CD14-positive monocyte (primary cell): ENCODE data around the gene MACROD2. TPM values are rescaled to one million over a fixed set of nuclear protein-coding genes. Genes with fewer than 3 reads are reported as not detected.

Experiments
- DNase-seq, 3 donors: peaks; one replicate each; pipeline ENCODE4 v3.0.0-alpha.2; 2011 to 2022
- H2AFZ ChIP-seq: 2 replicates; pipeline ENCODE4 v1.6.0; 2012; ENCODE audit warnings: mild to moderate bottlenecking, low read depth, low read length, inconsistent platforms; ENCODE audit not compliant: insufficient read depth, poor library complexity, severe bottlenecking
- H3K27ac ChIP-seq, 2 donors: 1 replicate in 1 of 2; 2 replicates in 1 of 2; pipeline ENCODE4 v1.5.1; 2012 to 2013; ENCODE audit warnings: low read length in 2 of 2, control low read depth in 1 of 2, inconsistent platforms in 1 of 2, low read depth in 1 of 2, mild to moderate bottlenecking in 1 of 2
- H3K27me3 ChIP-seq, 2 donors: one replicate each; pipeline versions ENCODE4 v1.6.0 to v1.6.1; 2011 to 2013; ENCODE audit warnings: low read length in 2 of 2; ENCODE audit not compliant: control insufficient read depth in 2 of 2, insufficient read depth in 2 of 2
- H3K36me3 ChIP-seq, 2 donors: replicated peaks in 1 of 2; 1 replicate in 1 of 2; 2 replicates in 1 of 2; pipeline versions ENCODE4 v1.5.1 to v1.6.1; 2012 to 2013; ENCODE audit warnings: low read length in 2 of 2, control low read depth in 1 of 2, inconsistent platforms in 1 of 2, mild to moderate bottlenecking in 1 of 2; ENCODE audit not compliant: insufficient read depth in 2 of 2, control insufficient read depth in 1 of 2
- H3K4me1 ChIP-seq, 2 donors: 1 replicate in 1 of 2; 2 replicates in 1 of 2; pipeline versions ENCODE4 v1.5.1 to v1.6.1; 2012 to 2013; ENCODE audit warnings: low read length in 2 of 2, control low read depth in 1 of 2, inconsistent platforms in 1 of 2, mild to moderate bottlenecking in 1 of 2, moderate library complexity in 1 of 2; ENCODE audit not compliant: insufficient read depth in 2 of 2, control insufficient read depth in 1 of 2
- H3K4me2 ChIP-seq: replicated peaks from 2 replicates; pipeline ENCODE3; 2012; ENCODE audit warnings: low read length, moderate library complexity, mild to moderate bottlenecking; ENCODE audit not compliant: poor library complexity, severe bottlenecking; ENCODE audit errors: extremely low read depth
- H3K4me3 ChIP-seq, 3 experiments: fragments of 200-600 bp in 1 of 3; sonication (generic) in 1 of 3; replicated peaks in 1 of 3; 1 replicate in 2 of 3; 2 replicates in 1 of 3; pipeline ENCODE4 v1.5.1; 2011 to 2013; ENCODE audit warnings: low read length in 3 of 3, mild to moderate bottlenecking in 3 of 3, control low read depth in 2 of 3, low read depth in 2 of 3, inconsistent platforms in 1 of 3, moderate library complexity in 1 of 3
- H3K79me2 ChIP-seq: 2 replicates; pipeline ENCODE4 v1.6.0; 2012; ENCODE audit warnings: mild to moderate bottlenecking, control low read depth, inconsistent platforms, low read length, moderate library complexity; ENCODE audit not compliant: insufficient read depth
- H3K9ac ChIP-seq: 2 replicates; pipeline ENCODE4 v1.6.0; 2017; ENCODE audit warnings: low read length, mild to moderate bottlenecking; ENCODE audit not compliant: insufficient read depth, poor library complexity, severe bottlenecking
- H3K9me3 ChIP-seq, 2 donors: replicated peaks in 1 of 2; 1 replicate in 1 of 2; 2 replicates in 1 of 2; pipeline versions ENCODE4 v1.5.1 to v1.6.1; 2012 to 2013; ENCODE audit warnings: low read length in 2 of 2, control low read depth in 1 of 2; ENCODE audit not compliant: control insufficient read depth in 1 of 2, insufficient read depth in 1 of 2
- H4K20me1 ChIP-seq: 2 replicates; pipeline ENCODE4 v1.6.0; 2012; ENCODE audit warnings: mild to moderate bottlenecking, low read length, control low read depth, moderate library complexity; ENCODE audit not compliant: insufficient read depth
- H3K27ac Mint-ChIP-seq, 7 donors: one replicate each; pipeline ENCODE4 v1.8.0; 2020; ENCODE audit warnings: mild to moderate bottlenecking in 7 of 7, mixed read lengths in 7 of 7, moderate library complexity in 6 of 7, inconsistent platforms in 2 of 7
- H3K27me3 Mint-ChIP-seq, 3 donors: one replicate each; pipeline ENCODE4 v1.8.0; 2021 to 2022; ENCODE audit warnings: low read depth in 3 of 3, mild to moderate bottlenecking in 3 of 3, mixed read lengths in 3 of 3, moderate library complexity in 3 of 3, inconsistent platforms in 1 of 3
- H3K36me3 Mint-ChIP-seq, 2 donors: one replicate each; pipeline ENCODE4 v1.8.0; 2020; ENCODE audit warnings: mixed read lengths in 2 of 2, inconsistent platforms in 1 of 2, mild to moderate bottlenecking in 1 of 2
- H3K4me1 Mint-ChIP-seq: one replicate; pipeline ENCODE4 v1.8.0; 2020; ENCODE audit warnings: mild to moderate bottlenecking, mixed read lengths
- H3K4me3 Mint-ChIP-seq, 2 donors: one replicate each; pipeline ENCODE4 v1.8.0; 2020; ENCODE audit warnings: mild to moderate bottlenecking in 2 of 2, mixed read lengths in 2 of 2, moderate library complexity in 1 of 2
- H3K9me3 Mint-ChIP-seq, 7 donors: one replicate each; pipeline ENCODE4 v1.8.0; 2020 to 2022; ENCODE audit warnings: mixed read lengths in 7 of 7, mild to moderate bottlenecking in 6 of 7, moderate library complexity in 6 of 7, inconsistent platforms in 2 of 7
- CTCF ChIP-seq: fragments of 200-600 bp; IDR thresholded peaks from one replicate; pipeline ENCODE4 v1.8.0; 2022; ENCODE audit warnings: antibody characterized with exemption, mild to moderate bottlenecking
- WGBS: methylation state at CpG from one replicate; pipeline ENCODE4 v1.1.5; 2013; ENCODE audit warnings: missing lambda C conversion rate; ENCODE audit not compliant: insufficient coverage; 5-methylcytosine and 5-hydroxymethylcytosine counted together
- intact Hi-C, 2 donors: fragments of 100-400 bp; cut with micrococcal nuclease; formaldehyde crosslinking; loops; one replicate each; pipeline versions ENCODE4 v1.15.0 to v1.15.1; 2023
- polyA plus RNA-seq, 3 donors: library from polyadenylated mRNA; depleted of rRNA in 1 of 3; unstranded in 2 of 3; stranded (reverse) in 1 of 3; fragments of 300-500 nt in 2 of 3; fragments of >200 nt in 1 of 3; fragmentation: Illumina TruSeq in 2 of 3; gene quantifications; 1 replicate in 2 of 3; 2 replicates in 1 of 3; pipeline ENCODE4 v1.2.3, GENCODE V29; 2012 to 2021

Gene MACROD2
- polyA plus RNA-seq, 3 donors: 0.23 TPM; not detected in 2

- Mint-ChIP-seq H3K4me1 (no peaks in the 10 kb centered on the region), H3K9me3 (peaks cover 0 to 15% (median 5%) of the 10 kb centered on the region in 7 donors), H3K27ac (no peak overlapping the region), H3K27me3 (peaks cover 0 to 1% (median 0%) of the 10 kb centered on the region in 3 donors), H3K36me3 (no peaks in the 10 kb centered on the region), H3K4me3 (no peak overlapping the region)
- TF ChIP-seq CTCF: no peak
- no peak overlapping the region for H3K4me2 ChIP-seq
- no peak for DNase-seq
- H3K79me2 ChIP-seq: no peaks in the 10 kb centered on the region
- no peak overlapping the region for H3K27ac ChIP-seq
- no peaks in the 10 kb centered on the region for H4K20me1 ChIP-seq
- no peak overlapping the region for H2AFZ ChIP-seq
- H3K9me3 ChIP-seq: peaks cover 0 to 6% of the 10 kb centered on the region in 2 donors
- no peaks in the 10 kb centered on the region for H3K27me3 ChIP-seq
- H3K9ac ChIP-seq: no peak overlapping the region
- no peaks in the 10 kb centered on the region for H3K36me3 ChIP-seq
- intact Hi-C loops: no loop called here
- no peaks in the 10 kb centered on the region for H3K4me1 ChIP-seq
- 87% methylated on average over 1 of the region's 5 CpGs for WGBS
- no peak overlapping the region for H3K4me3 ChIP-seq
These were observed 721.1 kb downstream of the MACROD2 start for GRCh38 chr20:14716351-14716801.

GRCh38 chr20:14717134-14717999 lies 722.1 kb downstream of the MACROD2 start:
- no peaks in the 10 kb centered on the region for H3K4me1 ChIP-seq
- peaks cover 0 to 15% (median 6%) of the 10 kb centered on the region in 7 donors for H3K9me3 Mint-ChIP-seq
- WGBS: 88% methylated on average over 1 of the region's 6 CpGs
- H2AFZ ChIP-seq: no peak overlapping the region
- no peak overlapping the region for H3K27ac ChIP-seq
- H3K4me3 Mint-ChIP-seq: no peak overlapping the region
- no peaks in the 10 kb centered on the region for H3K79me2 ChIP-seq
- no peaks in the 10 kb centered on the region for H3K27me3 ChIP-seq
- intact Hi-C loops: no loop called here
- H3K9me3 ChIP-seq: peaks cover 0 to 6% of the 10 kb centered on the region in 2 donors
- TF ChIP-seq CTCF: no peak
- no peak for DNase-seq
- H3K36me3 Mint-ChIP-seq: no peaks in the 10 kb centered on the region
- H3K36me3 ChIP-seq: no peaks in the 10 kb centered on the region
- no peak overlapping the region for H3K9ac ChIP-seq
- no peak overlapping the region for H3K4me3 ChIP-seq
- H4K20me1 ChIP-seq: no peaks in the 10 kb centered on the region
- no peak overlapping the region for H3K27ac Mint-ChIP-seq
- peaks cover 0 to 1% (median 0%) of the 10 kb centered on the region in 3 donors for H3K27me3 Mint-ChIP-seq
- H3K4me2 ChIP-seq: no peak overlapping the region
- no peaks in the 10 kb centered on the region for H3K4me1 Mint-ChIP-seq
